ENCODE results near the gene C1QTNF2. TPM values are rescaled to one million over a fixed set of nuclear protein-coding genes. Genes with fewer than 3 reads are reported as not detected.

C1QTNF2 gene
- total RNA-seq, 1 experiment from 2014 or later, result 0.16 TPM

DNA sequence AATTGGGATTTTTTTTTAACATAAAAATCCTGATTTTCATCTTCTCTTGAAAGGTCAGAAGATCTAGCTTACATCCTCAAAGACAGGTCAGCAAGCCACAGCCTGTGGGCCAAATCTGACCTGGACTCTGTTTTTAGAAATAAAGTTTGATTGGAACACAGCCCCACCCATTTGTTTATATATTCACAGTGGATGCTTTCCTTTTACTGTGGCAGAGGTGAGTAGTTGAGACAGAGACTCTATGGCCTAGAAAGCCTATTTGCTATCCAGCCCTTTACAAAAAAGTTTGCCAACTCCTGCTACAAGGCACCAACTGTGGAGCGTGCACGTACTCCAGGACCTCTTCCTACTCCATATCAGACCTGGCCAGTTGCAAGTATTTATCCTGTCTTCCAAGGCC lies 44.7 kb downstream of the C1QTNF2 start:
- H3K27me3 Mint-ChIP-seq (ENCODE audit: insufficient read depth, unreplicated experiment), result no peaks in the 10 kb centered on the region
- Histone ChIP-seq H3K36me3 (ENCODE audit: control insufficient read depth, insufficient read depth, low read length) (no peaks in the 10 kb centered on the region), H3K4me3 (ENCODE audit: low read depth, low read length) (no peak overlapping the region), H3K9me3 (no peaks in the 10 kb centered on the region; the same call in 1 of the 2 replicates), H3K4me1 (peaks cover 15% of the 10 kb centered on the region), H3K27me3 (replicated peaks; ENCODE audit: control insufficient read depth, insufficient read depth, low read length) (no peaks in the 10 kb centered on the region)
- H3K4me1 Mint-ChIP-seq (ENCODE audit: low read depth, unreplicated experiment), result peaks cover 13% of the 10 kb centered on the region
- no peaks in the 10 kb centered on the region for H3K36me3 Mint-ChIP-seq (ENCODE audit: insufficient read depth, unreplicated experiment)
- TF ChIP-seq, protein P1, sequence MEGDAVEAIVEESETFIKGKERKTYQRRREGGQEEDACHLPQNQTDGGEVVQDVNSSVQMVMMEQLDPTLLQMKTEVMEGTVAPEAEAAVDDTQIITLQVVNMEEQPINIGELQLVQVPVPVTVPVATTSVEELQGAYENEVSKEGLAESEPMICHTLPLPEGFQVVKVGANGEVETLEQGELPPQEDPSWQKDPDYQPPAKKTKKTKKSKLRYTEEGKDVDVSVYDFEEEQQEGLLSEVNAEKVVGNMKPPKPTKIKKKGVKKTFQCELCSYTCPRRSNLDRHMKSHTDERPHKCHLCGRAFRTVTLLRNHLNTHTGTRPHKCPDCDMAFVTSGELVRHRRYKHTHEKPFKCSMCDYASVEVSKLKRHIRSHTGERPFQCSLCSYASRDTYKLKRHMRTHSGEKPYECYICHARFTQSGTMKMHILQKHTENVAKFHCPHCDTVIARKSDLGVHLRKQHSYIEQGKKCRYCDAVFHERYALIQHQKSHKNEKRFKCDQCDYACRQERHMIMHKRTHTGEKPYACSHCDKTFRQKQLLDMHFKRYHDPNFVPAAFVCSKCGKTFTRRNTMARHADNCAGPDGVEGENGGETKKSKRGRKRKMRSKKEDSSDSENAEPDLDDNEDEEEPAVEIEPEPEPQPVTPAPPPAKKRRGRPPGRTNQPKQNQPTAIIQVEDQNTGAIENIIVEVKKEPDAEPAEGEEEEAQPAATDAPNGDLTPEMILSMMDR (IDR thresholded peaks at IDR 0.05; ENCODE audit: insufficient read depth in 1 of 2, low read depth in 1 of 2, low read length in 1 of 2, severe bottlenecking in 1 of 2, unreplicated experiment in 1 of 2), result no peak
- CTCF ChIA-PET, result interaction anchor here (0.9 kb wide), 1 partner anchor 20 kb away, joined by 9 read pairs; no protein-coding TSS in a partner anchor
- intact Hi-C loops (cut with micrococcal nuclease; ENCODE audit: unreplicated experiment), result no loop called here
- no peaks in the 10 kb centered on the region for H3K9me3 Mint-ChIP-seq (ENCODE audit: unreplicated experiment)
- POLR2A ChIA-PET, result no interaction called here
- no peak for DNase-seq
- no peak overlapping the region for H3K4me3 Mint-ChIP-seq (ENCODE audit: unreplicated experiment)
- BruUV-seq (replicated peaks), result no TSS peak
- H3K27ac Mint-ChIP-seq (ENCODE audit: unreplicated experiment), result no peak overlapping the region

DNA sequence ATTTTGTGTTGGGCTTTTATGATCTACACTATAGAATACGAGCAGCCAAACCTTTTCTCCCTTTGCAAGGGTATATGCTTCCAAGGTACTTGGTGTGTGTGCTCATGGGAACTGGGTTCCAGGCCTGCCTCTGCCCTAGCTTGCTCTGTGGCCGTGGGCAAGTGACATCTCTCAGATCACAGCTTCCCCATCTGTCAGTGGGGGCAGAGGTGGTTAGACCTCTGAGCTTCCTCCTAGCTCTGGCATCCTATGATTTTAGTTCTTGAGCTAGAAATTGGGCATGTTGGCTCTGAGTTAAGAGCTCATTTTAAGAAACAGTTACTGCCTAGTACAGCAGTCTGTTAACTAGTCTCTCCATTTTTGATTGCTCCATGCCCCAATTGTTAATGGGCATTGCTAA lies 45.5 kb downstream of the C1QTNF2 start:
- no TSS peak for BruUV-seq (replicated peaks)
- H3K4me3 Mint-ChIP-seq (ENCODE audit: unreplicated experiment), result no peak overlapping the region
- Histone ChIP-seq H3K9me3 (no peaks in the 10 kb centered on the region; the same call in 1 of the 2 replicates), H3K4me3 (ENCODE audit: low read depth, low read length) (no peak overlapping the region), H3K36me3 (ENCODE audit: control insufficient read depth, insufficient read depth, low read length) (no peaks in the 10 kb centered on the region), H3K27me3 (replicated peaks; ENCODE audit: control insufficient read depth, insufficient read depth, low read length) (no peaks in the 10 kb centered on the region), H3K4me1 (peaks cover 15% of the 10 kb centered on the region)
- H3K36me3 Mint-ChIP-seq (ENCODE audit: insufficient read depth, unreplicated experiment), result no peaks in the 10 kb centered on the region
- DNase-seq, result no peak
- CTCF ChIA-PET, result no interaction called here
- H3K9me3 Mint-ChIP-seq (ENCODE audit: unreplicated experiment), result no peaks in the 10 kb centered on the region
- H3K4me1 Mint-ChIP-seq (ENCODE audit: low read depth, unreplicated experiment), result peaks cover 13% of the 10 kb centered on the region
- POLR2A ChIA-PET, result no interaction called here
- intact Hi-C loops (cut with micrococcal nuclease; ENCODE audit: unreplicated experiment), result no loop called here
- TF ChIP-seq, protein P1 (IDR thresholded peaks at IDR 0.05; ENCODE audit: insufficient read depth in 1 of 2, low read depth in 1 of 2, low read length in 1 of 2, severe bottlenecking in 1 of 2, unreplicated experiment in 1 of 2), result no peak
- no peak overlapping the region for H3K27ac Mint-ChIP-seq (ENCODE audit: unreplicated experiment)
- H3K27me3 Mint-ChIP-seq (ENCODE audit: insufficient read depth, unreplicated experiment), result no peaks in the 10 kb centered on the region

DNA sequence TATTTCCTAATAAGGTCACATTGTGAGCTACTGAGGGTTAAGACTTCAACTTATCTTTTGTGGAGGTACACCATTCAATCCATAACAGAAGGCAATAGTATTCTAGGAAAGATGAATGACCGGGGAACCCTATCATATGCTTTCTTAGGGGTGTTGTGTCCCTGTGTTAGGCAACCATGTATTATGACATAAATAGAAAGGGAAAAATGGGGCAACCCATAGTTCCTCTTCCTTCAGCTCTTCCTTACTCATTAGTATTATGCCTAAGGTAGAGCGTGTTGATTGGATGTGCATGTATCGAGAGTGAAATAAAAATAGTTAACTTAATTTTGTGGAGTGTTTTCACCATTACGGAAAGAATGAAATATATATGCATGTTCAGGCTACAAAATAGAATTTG lies 52.0 kb downstream of the C1QTNF2 start:
- Mint-ChIP-seq H3K4me3 (ENCODE audit: unreplicated experiment) (no peak overlapping the region), H3K36me3 (ENCODE audit: insufficient read depth, unreplicated experiment) (no peaks in the 10 kb centered on the region), H3K27me3 (ENCODE audit: insufficient read depth, unreplicated experiment) (no peaks in the 10 kb centered on the region), H3K9me3 (ENCODE audit: unreplicated experiment) (no peaks in the 10 kb centered on the region), H3K27ac (ENCODE audit: unreplicated experiment) (no peak overlapping the region), H3K4me1 (ENCODE audit: low read depth, unreplicated experiment) (peaks cover 33% of the 10 kb centered on the region)
- intact Hi-C loops (cut with micrococcal nuclease; ENCODE audit: unreplicated experiment), result no loop called here
- DNase-seq, result no peak
- peaks cover 28% of the 10 kb centered on the region for H3K4me1 ChIP-seq
- no peaks in the 10 kb centered on the region for H3K36me3 ChIP-seq (ENCODE audit: control insufficient read depth, insufficient read depth, low read length)
- no peaks in the 10 kb centered on the region for H3K9me3 ChIP-seq
- no peak overlapping the region for H3K4me3 ChIP-seq (ENCODE audit: low read depth, low read length)
- BruUV-seq (replicated peaks), result no TSS peak
- H3K27me3 ChIP-seq (replicated peaks; ENCODE audit: control insufficient read depth, insufficient read depth, low read length), result no peaks in the 10 kb centered on the region
- CTCF ChIA-PET, result no interaction called here
- POLR2A ChIA-PET, result no interaction called here
- TF ChIP-seq, protein P1 (IDR thresholded peaks at IDR 0.05; ENCODE audit: insufficient read depth in 1 of 2, low read depth in 1 of 2, low read length in 1 of 2, severe bottlenecking in 1 of 2, unreplicated experiment in 1 of 2), result no peak
